HepG2 (cell line): ENCODE results near the gene CTIF. TPM values are rescaled to one million over a fixed set of nuclear protein-coding genes. Genes with fewer than 3 reads are reported as not detected.

Experiments used
- ATAC-seq: fragments of 200-7000 bp; cut with Tn5 transposase; 3 replicates; pipeline ENCODE4 v1.9.1; 2020; ENCODE audit warnings: mild to moderate bottlenecking, moderate library complexity
- BruUV-seq: library from RNA; stranded (reverse); fragments of 400-500 nt; replicated peaks from 2 replicates; lab custom pipeline; 2021; lab: Mats Ljungman, UMichigan
- CTCF ChIA-PET: fragments of 300-600 bp; formaldehyde crosslinking; extraction: SDS; loops from one replicate; lab custom pipeline; 2021; ENCODE audit warnings: low total read pairs, inconsistent platforms, low intra/inter-chr PET ratio; lab: Yijun Ruan, JAX
- POLR2A ChIA-PET: fragments of 350-600 bp; sonication (Branson Sonifier 250); formaldehyde crosslinking; loops from one replicate; lab custom pipeline; 2020; ENCODE audit warnings: antibody characterized with exemption, inconsistent platforms; lab: Yijun Ruan, JAX
- DNase-seq: peaks from one replicate; pipeline ENCODE4 v3.0.0-alpha.2; 2015; ENCODE audit warnings: low spot score
- FAIRE-seq: peaks from 3 replicates; lab custom pipeline; 2011; peaks lifted over from hg19 to GRCh38; lab: Jason Lieb, UNC
- H2AFZ ChIP-seq: one replicate; pipeline ENCODE4 v1.6.1; 2011; ENCODE audit warnings: low read length, inconsistent platforms
- H3K27ac ChIP-seq: fragments of 300-600 bp; 3 replicates; pipeline ENCODE4 v1.8.0; 2011; ENCODE audit warnings: mixed run types, mild to moderate bottlenecking, mixed read lengths, low read length, inconsistent platforms; ENCODE audit not compliant: insufficient read depth; ENCODE audit errors: extremely low read length
- H3K27me3 ChIP-seq, 2 experiments: fragments of 200-600 bp in 1 of 2; 2 replicates in 1 of 2; 3 replicates in 1 of 2; pipeline versions ENCODE4 v1.6.0 to v1.8.0; 2011; ENCODE audit warnings: low read length in 2 of 2, mild to moderate bottlenecking in 2 of 2, moderate library complexity in 2 of 2, inconsistent platforms in 1 of 2; ENCODE audit not compliant: insufficient read depth in 2 of 2, control insufficient read depth in 1 of 2
- H3K36me3 ChIP-seq, 2 experiments: fragments of 200-600 bp in 1 of 2; replicated peaks in 1 of 2; 2 replicates in 1 of 2; 3 replicates in 1 of 2; pipeline versions ENCODE4 v1.5.1 to v1.8.0; 2011; ENCODE audit warnings: low read length in 2 of 2, inconsistent platforms in 1 of 2; ENCODE audit not compliant: insufficient read depth in 2 of 2, control insufficient read depth in 1 of 2
- H3K4me1 ChIP-seq: 2 replicates; pipeline ENCODE4 v1.5.1; 2012; ENCODE audit warnings: low read length, inconsistent platforms; ENCODE audit not compliant: insufficient read depth
- H3K4me2 ChIP-seq: 2 replicates; pipeline ENCODE4 v1.6.0; 2011; ENCODE audit warnings: low read depth, low read length, inconsistent platforms
- H3K4me3 ChIP-seq, 3 experiments: fragments of 200-600 bp in 1 of 3; sonication (generic), shearing (Covaris generic) in 1 of 3; replicated peaks in 1 of 3; 2 replicates each; pipeline ENCODE4 v1.5.1; 2011 to 2016; ENCODE audit warnings: low read length in 3 of 3, inconsistent platforms in 2 of 3, low read depth in 2 of 3, mild to moderate bottlenecking in 2 of 3, control low read depth in 1 of 3, mixed read lengths in 1 of 3; ENCODE audit not compliant: insufficient read depth in 1 of 3
- H3K79me2 ChIP-seq: one replicate; pipeline ENCODE4 v1.6.1; 2011; ENCODE audit warnings: low read length, inconsistent platforms; ENCODE audit not compliant: insufficient read depth
- H3K9ac ChIP-seq: 2 replicates; pipeline ENCODE4 v1.6.0; 2011; ENCODE audit warnings: mild to moderate bottlenecking, low read depth, low read length, inconsistent platforms; ENCODE audit not compliant: insufficient read depth
- H3K9me3 ChIP-seq: 2 replicates; pipeline ENCODE4 v1.5.1; 2012; ENCODE audit warnings: mild to moderate bottlenecking, low read length
- H4K20me1 ChIP-seq: 2 replicates; pipeline ENCODE4 v1.6.0; 2011; ENCODE audit warnings: inconsistent platforms, mild to moderate bottlenecking, low read length, moderate library complexity; ENCODE audit not compliant: insufficient read depth
- CAMTA2 ChIP-seq: sonication (generic); formaldehyde crosslinking; IDR thresholded peaks from 2 replicates; pipeline ENCODE4 v1.4.0; 2020; ENCODE audit warnings: mild to moderate bottlenecking, missing genetic modification reagents, borderline replicate concordance
- CENPX ChIP-seq: sonication (generic); formaldehyde crosslinking; IDR thresholded peaks from 2 replicates; pipeline ENCODE4 v1.9.0; 2021; ENCODE audit warnings: mild to moderate bottlenecking, missing genetic modification reagents, moderate library complexity
- DNMT1 ChIP-seq: sonication (generic); formaldehyde crosslinking; IDR thresholded peaks from 2 replicates; pipeline ENCODE4 v1.5.1; 2020; ENCODE audit warnings: mild to moderate bottlenecking, missing genetic modification reagents
- MXD4 ChIP-seq: IDR thresholded peaks from 2 replicates; pipeline ENCODE4 v1.6.1; 2016; ENCODE audit warnings: mild to moderate bottlenecking, missing biosample characterization, missing genetic modification reagents
- RBM22 ChIP-seq: fragments of 200-400 bp; formaldehyde crosslinking; optimal IDR thresholded peaks from 2 replicates; pipeline ENCODE3; 2017; ENCODE audit warnings: mild to moderate bottlenecking, low read length, moderate library complexity
- RFXANK ChIP-seq: IDR thresholded peaks from 2 replicates; pipeline ENCODE4 v1.6.1; 2016
- SCMH1 ChIP-seq: sonication (generic); formaldehyde crosslinking; IDR thresholded peaks from 2 replicates; pipeline ENCODE4 v1.9.0; 2021; ENCODE audit warnings: missing genetic modification reagents, mild to moderate bottlenecking, borderline replicate concordance
- ZNF350 ChIP-seq: sonication (generic); formaldehyde crosslinking; IDR thresholded peaks from 2 replicates; pipeline ENCODE4 v1.4.0; 2020; ENCODE audit warnings: mild to moderate bottlenecking, low read depth, missing genetic modification reagents, borderline replicate concordance
- ZNF484 ChIP-seq: sonication (generic); formaldehyde crosslinking; IDR thresholded peaks from 2 replicates; pipeline ENCODE4 v1.5.1; 2020; ENCODE audit warnings: mild to moderate bottlenecking, low read depth, missing genetic modification reagents, borderline replicate concordance
- ZNF550 ChIP-seq: sonication (generic); formaldehyde crosslinking; IDR thresholded peaks from 2 replicates; pipeline ENCODE4 v1.4.0; 2020; ENCODE audit warnings: mild to moderate bottlenecking, missing genetic modification reagents, borderline replicate concordance
- ZNF713 ChIP-seq: sonication (generic); formaldehyde crosslinking; IDR thresholded peaks from 2 replicates; pipeline ENCODE4 v1.4.0; 2020; ENCODE audit warnings: mild to moderate bottlenecking, missing genetic modification reagents
- WGBS: methylation state at CpG from one replicate; pipeline ENCODE4 v1.1.6; 2017; ENCODE audit warnings: low lambda C conversion rate; 5-methylcytosine and 5-hydroxymethylcytosine counted together
- in situ Hi-C: cut with HindIII; loops from 2 replicates; pipeline ENCODE4 v1.10.0; 2017; ENCODE audit warnings: low pct_unique_long_range_greater_than_20kb; ENCODE audit not compliant: extremely low pct_ligation_motif_present
- intact Hi-C: fragments of 100-400 bp; cut with micrococcal nuclease; formaldehyde crosslinking; loops from one replicate; pipeline ENCODE4 v1.10.0; 2022; ENCODE audit not compliant: unreplicated experiment
- polyA plus RNA-seq, 8 experiments: library from polyadenylated mRNA; depleted of rRNA in 3 of 8; stranded (reverse) in 7 of 8; unstranded in 1 of 8; fragments of >200 nt; fragmentation: Illumina TruSeq in 4 of 8; extraction: Trizol in 4 of 8; gene quantifications; 2 replicates each; pipeline versions ENCODE4 v1.2.1 to v1.2.3, GENCODE V29; 2011 to 2016; ENCODE audit warnings: low read depth in 4 of 8, missing spikeins in 1 of 8, mixed read lengths in 1 of 8; ENCODE audit not compliant: insufficient read depth in 1 of 8
- total RNA-seq, 5 experiments: library from RNA; depleted of rRNA; stranded (reverse); fragments of >200 nt; fragmentation: Illumina TruSeq; extraction: Trizol; gene quantifications; 2 replicates each; pipeline ENCODE4 v1.2.3, GENCODE V29; 2016; ENCODE audit warnings: low read depth in 1 of 5
- TF ChIP-seq, protein P1 (sequence below): sonication (generic); formaldehyde crosslinking; conservative IDR thresholded peaks from 2 replicates; pipeline ENCODE4 v1.4.0; 2020; ENCODE audit warnings: missing genetic modification reagents
- TF ChIP-seq, protein P2 (sequence below): sonication (generic); formaldehyde crosslinking; IDR thresholded peaks from 2 replicates; pipeline ENCODE4 v1.9.0; 2021; ENCODE audit warnings: mild to moderate bottlenecking, missing genetic modification reagents
- TF ChIP-seq, protein P3 (sequence below): sonication (generic); formaldehyde crosslinking; IDR thresholded peaks from 2 replicates; pipeline ENCODE4 v1.4.0; 2020; ENCODE audit warnings: mild to moderate bottlenecking, missing genetic modification reagents

CTIF gene
- total and polyA plus RNA-seq, 2 of the 13 experiments (the other 11 are each of a cell fraction or from before 2014, with no cell fraction given) = 18.2 to 28.0 TPM

DNA sequence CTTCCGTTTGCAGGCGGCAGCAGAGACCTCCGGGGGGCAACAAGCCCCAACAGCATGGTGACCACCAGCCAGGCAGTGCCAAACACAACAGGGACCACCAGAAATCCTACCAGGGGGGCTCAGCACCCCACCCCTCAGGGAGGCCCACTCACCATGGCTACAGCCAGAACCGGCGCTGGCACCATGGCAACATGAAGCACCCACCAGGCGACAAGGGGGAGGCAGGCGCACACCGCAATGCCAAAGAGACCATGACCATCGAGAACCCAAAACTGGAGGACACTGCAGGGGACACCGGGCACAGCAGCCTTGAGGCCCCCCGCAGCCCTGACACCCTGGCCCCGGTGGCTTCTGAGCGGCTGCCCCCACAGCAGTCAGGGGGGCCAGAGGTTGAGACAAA lies 219.1 kb downstream of the CTIF start:
- no peak overlapping the region for H3K4me2 ChIP-seq
- no peak for DNase-seq
- no peaks in the 10 kb centered on the region for H4K20me1 ChIP-seq
- no peaks in the 10 kb centered on the region for H3K9me3 ChIP-seq
- no peaks in the 10 kb centered on the region for H3K79me2 ChIP-seq
- CTCF ChIA-PET = no interaction called here
- in situ Hi-C loops = no loop called here
- H3K4me1 ChIP-seq = no peaks in the 10 kb centered on the region
- no peak for FAIRE-seq
- BruUV-seq = no TSS peak
- WGBS = 100% methylated on average over 2 of the region's 13 CpGs
- no peak overlapping the region for H3K9ac ChIP-seq
- no peak overlapping the region for H2AFZ ChIP-seq
- H3K27ac ChIP-seq = no peak overlapping the region
- H3K27me3 ChIP-seq = no peaks in the 10 kb centered on the region
- POLR2A ChIA-PET = no interaction called here
- H3K36me3 ChIP-seq = peaks cover 13 to 45% of the 10 kb centered on the region in 2 experiments; a peak in 4 of 5 replicates
- intact Hi-C loops = no loop called here
- no peak for ATAC-seq
- H3K4me3 ChIP-seq = no peak overlapping the region
- no peak for TF ChIP-seq ZNF350 (CRISPR knock-in tag)
- no peak for TF ChIP-seq CAMTA2 (CRISPR knock-in tag)
- TF ChIP-seq, protein P1, sequence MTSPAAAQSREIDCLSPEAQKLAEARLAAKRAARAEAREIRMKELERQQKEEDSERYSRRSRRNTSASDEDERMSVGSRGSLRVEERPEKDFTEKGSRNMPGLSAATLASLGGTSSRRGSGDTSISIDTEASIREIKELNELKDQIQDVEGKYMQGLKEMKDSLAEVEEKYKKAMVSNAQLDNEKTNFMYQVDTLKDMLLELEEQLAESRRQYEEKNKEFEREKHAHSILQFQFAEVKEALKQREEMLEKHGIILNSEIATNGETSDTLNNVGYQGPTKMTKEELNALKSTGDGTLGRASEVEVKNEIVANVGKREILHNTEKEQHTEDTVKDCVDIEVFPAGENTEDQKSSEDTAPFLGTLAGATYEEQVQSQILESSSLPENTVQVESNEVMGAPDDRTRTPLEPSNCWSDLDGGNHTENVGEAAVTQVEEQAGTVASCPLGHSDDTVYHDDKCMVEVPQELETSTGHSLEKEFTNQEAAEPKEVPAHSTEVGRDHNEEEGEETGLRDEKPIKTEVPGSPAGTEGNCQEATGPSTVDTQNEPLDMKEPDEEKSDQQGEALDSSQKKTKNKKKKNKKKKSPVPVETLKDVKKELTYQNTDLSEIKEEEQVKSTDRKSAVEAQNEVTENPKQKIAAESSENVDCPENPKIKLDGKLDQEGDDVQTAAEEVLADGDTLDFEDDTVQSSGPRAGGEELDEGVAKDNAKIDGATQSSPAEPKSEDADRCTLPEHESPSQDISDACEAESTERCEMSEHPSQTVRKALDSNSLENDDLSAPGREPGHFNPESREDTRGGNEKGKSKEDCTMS = no peak
- TF ChIP-seq CENPX (CRISPR knock-in tag) = no peak
- no peak for TF ChIP-seq DNMT1 (CRISPR knock-in tag)
- no peak for TF ChIP-seq SCMH1
- TF ChIP-seq ZNF484 (CRISPR knock-in tag) = no peak
- TF ChIP-seq RFXANK = no peak
- TF ChIP-seq, protein P2, sequence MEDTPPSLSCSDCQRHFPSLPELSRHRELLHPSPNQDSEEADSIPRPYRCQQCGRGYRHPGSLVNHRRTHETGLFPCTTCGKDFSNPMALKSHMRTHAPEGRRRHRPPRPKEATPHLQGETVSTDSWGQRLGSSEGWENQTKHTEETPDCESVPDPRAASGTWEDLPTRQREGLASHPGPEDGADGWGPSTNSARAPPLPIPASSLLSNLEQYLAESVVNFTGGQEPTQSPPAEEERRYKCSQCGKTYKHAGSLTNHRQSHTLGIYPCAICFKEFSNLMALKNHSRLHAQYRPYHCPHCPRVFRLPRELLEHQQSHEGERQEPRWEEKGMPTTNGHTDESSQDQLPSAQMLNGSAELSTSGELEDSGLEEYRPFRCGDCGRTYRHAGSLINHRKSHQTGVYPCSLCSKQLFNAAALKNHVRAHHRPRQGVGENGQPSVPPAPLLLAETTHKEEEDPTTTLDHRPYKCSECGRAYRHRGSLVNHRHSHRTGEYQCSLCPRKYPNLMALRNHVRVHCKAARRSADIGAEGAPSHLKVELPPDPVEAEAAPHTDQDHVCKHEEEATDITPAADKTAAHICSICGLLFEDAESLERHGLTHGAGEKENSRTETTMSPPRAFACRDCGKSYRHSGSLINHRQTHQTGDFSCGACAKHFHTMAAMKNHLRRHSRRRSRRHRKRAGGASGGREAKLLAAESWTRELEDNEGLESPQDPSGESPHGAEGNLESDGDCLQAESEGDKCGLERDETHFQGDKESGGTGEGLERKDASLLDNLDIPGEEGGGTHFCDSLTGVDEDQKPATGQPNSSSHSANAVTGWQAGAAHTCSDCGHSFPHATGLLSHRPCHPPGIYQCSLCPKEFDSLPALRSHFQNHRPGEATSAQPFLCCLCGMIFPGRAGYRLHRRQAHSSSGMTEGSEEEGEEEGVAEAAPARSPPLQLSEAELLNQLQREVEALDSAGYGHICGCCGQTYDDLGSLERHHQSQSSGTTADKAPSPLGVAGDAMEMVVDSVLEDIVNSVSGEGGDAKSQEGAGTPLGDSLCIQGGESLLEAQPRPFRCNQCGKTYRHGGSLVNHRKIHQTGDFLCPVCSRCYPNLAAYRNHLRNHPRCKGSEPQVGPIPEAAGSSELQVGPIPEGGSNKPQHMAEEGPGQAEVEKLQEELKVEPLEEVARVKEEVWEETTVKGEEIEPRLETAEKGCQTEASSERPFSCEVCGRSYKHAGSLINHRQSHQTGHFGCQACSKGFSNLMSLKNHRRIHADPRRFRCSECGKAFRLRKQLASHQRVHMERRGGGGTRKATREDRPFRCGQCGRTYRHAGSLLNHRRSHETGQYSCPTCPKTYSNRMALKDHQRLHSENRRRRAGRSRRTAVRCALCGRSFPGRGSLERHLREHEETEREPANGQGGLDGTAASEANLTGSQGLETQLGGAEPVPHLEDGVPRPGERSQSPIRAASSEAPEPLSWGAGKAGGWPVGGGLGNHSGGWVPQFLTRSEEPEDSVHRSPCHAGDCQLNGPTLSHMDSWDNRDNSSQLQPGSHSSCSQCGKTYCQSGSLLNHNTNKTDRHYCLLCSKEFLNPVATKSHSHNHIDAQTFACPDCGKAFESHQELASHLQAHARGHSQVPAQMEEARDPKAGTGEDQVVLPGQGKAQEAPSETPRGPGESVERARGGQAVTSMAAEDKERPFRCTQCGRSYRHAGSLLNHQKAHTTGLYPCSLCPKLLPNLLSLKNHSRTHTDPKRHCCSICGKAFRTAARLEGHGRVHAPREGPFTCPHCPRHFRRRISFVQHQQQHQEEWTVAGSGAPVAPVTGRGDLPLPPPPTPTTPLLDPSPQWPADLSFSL = no peak
- no peak for TF ChIP-seq ZNF713
- TF ChIP-seq RBM22 = no peak
- no peak for TF ChIP-seq ZNF550 (CRISPR knock-in tag)
- TF ChIP-seq, protein P3, sequence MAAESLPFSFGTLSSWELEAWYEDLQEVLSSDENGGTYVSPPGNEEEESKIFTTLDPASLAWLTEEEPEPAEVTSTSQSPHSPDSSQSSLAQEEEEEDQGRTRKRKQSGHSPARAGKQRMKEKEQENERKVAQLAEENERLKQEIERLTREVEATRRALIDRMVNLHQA (CRISPR knock-in tag) = no peak
- no peak for TF ChIP-seq MXD4 (CRISPR knock-in tag)
